Mucosa of descending colon (tissue), 3 donors: ENCODE results near the gene DOK6. TPM values are rescaled to one million over a fixed set of nuclear protein-coding genes. Genes with fewer than 3 reads are reported as not detected.

ENCODE experiments used
- ATAC-seq: fragments of 200-7000 bp; cut with Tn5 transposase; one replicate; pipeline ENCODE4 v1.9.1; 2020; ENCODE audit warnings: mild to moderate bottlenecking, moderate library complexity
- DNase-seq, 3 donors: peaks; one replicate each; pipeline ENCODE4 v3.0.0-alpha.2; 2020
- H3K36me3 ChIP-seq: fragments of 200-600 bp; one replicate; pipeline ENCODE4 v1.8.0; 2021; ENCODE audit warnings: low read depth, mild to moderate bottlenecking
- H3K4me1 ChIP-seq: fragments of 200-600 bp; one replicate; pipeline ENCODE4 v1.8.0; 2021; ENCODE audit warnings: low read depth, mild to moderate bottlenecking
- H3K4me3 ChIP-seq: fragments of 200-600 bp; one replicate; pipeline ENCODE4 v1.8.0; 2021; ENCODE audit warnings: mild to moderate bottlenecking
- H3K9me3 ChIP-seq: fragments of 200-600 bp; one replicate; pipeline ENCODE4 v1.8.0; 2021; ENCODE audit warnings: mild to moderate bottlenecking
- intact Hi-C, 2 donors: fragments of 100-400 bp; cut with DNase I in 1 of 2; cut with micrococcal nuclease in 1 of 2; formaldehyde crosslinking; loops; one replicate each; pipeline versions ENCODE4 v1.11.0 to v1.11.1; 2022; cut with DNase I, micrococcal nuclease
- total RNA-seq, 3 donors: library from RNA; stranded (reverse); fragmentation: NEBNext Ultra II Directional in 2 of 3; extraction: Animal tissue kit (Norgen Biotek cat#: 25700) in 2 of 3; gene quantifications; one replicate each; pipeline versions ENCODE4 v1.2.1 to v1.2.4, GENCODE V29; 2021 to 2023
- TF ChIP-seq, protein P1 (sequence below): fragments of 200-600 bp; IDR thresholded peaks from one replicate; pipeline ENCODE4 v1.8.0; 2022; ENCODE audit warnings: antibody characterized with exemption, mild to moderate bottlenecking
- donor health status: DM: no; HTN: no; CAD: no; lungs with moderate emphysema.
- donor health status: DM: no; HTN: no; CAD: no.
- donor health status: DM: no; HTN: yes; CAD: no.

Gene DOK6
- total RNA-seq, 3 donors from 2014 or later = 0.12 to 2.2 (median 0.72) TPM

DNA sequence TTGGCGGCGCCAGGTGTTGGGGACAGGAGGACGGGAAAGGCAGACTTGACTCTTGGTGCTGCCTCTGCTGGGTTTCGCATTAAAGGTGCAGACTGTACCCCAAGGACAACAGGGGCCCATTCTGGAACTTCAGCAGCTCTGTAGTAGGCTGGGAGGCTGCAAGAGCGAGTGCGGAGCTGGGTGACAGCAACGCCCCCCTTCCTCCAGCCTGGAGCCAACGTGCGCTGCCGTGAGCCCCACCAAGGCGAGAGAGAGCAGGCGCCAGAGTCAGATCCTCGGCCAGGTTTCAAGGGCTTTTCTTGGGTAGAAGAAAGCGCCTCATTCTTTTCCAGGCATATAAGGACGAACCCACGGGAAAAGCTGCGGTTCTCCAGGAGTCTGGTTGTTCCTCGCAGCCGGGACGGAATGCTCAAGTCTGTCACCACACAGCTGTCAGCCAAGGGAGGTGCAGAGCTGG, 1.9 kb downstream of the DOK6 start:
- ATAC-seq (no peak), DNase-seq (no peak)
- Histone ChIP-seq H3K4me1 (no peaks in the 10 kb centered on the region), H3K36me3 (no peaks in the 10 kb centered on the region), H3K4me3 (no peak overlapping the region), H3K9me3 (no peaks in the 10 kb centered on the region)
- intact Hi-C loops = no loop called here
- TF ChIP-seq, protein P1, sequence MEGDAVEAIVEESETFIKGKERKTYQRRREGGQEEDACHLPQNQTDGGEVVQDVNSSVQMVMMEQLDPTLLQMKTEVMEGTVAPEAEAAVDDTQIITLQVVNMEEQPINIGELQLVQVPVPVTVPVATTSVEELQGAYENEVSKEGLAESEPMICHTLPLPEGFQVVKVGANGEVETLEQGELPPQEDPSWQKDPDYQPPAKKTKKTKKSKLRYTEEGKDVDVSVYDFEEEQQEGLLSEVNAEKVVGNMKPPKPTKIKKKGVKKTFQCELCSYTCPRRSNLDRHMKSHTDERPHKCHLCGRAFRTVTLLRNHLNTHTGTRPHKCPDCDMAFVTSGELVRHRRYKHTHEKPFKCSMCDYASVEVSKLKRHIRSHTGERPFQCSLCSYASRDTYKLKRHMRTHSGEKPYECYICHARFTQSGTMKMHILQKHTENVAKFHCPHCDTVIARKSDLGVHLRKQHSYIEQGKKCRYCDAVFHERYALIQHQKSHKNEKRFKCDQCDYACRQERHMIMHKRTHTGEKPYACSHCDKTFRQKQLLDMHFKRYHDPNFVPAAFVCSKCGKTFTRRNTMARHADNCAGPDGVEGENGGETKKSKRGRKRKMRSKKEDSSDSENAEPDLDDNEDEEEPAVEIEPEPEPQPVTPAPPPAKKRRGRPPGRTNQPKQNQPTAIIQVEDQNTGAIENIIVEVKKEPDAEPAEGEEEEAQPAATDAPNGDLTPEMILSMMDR = no peak

DNA sequence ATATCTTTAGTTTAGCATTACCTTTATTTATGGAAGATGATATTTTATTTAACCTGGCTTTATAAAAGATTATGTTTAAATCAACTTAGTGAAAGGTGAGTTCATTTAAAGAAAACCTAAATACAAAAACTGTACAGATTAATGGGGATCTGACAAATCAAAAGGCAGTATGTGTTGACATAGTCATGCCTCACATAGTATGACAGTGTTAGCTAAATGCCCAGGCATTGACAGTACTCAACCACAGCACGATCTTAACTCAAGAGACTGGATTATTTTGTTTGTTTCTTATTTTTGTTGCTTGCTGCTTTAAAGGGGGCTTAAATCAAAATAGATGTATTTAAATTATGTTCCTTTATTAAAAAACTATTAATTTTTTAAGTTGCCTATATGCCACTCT, 7.8 kb downstream of the DOK6 start:
- ATAC-seq = no peak
- no peaks in the 10 kb centered on the region for H3K4me1 ChIP-seq
- H3K9me3 ChIP-seq = no peaks in the 10 kb centered on the region
- H3K36me3 ChIP-seq = no peaks in the 10 kb centered on the region
- no peak overlapping the region for H3K4me3 ChIP-seq
- DNase-seq = no peak
- intact Hi-C loops = no loop called here
- TF ChIP-seq, protein P1 = no peak

DNA sequence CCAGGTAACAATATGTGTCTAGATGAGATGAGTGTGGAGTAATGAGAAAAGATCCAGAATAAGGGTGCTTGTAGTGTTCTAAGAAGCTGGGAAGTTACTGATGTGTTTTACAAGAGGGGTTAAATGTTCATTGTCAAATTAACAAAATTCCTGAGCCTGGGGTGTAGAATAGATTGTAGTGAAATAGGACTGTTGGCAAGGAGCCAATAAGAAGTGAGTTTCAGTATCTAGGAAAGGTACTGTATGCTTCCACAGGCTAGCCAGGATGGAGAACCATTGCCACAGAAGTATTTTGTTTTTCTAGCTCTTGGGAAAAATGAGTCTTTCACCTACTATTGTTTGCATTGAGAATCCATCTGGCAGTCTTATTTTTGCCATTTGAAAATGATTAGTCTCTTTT, 10.5 kb downstream of the DOK6 start:
- DNase-seq (no peak), ATAC-seq (no peak)
- no peaks in the 10 kb centered on the region for H3K4me1 ChIP-seq
- no peak overlapping the region for H3K4me3 ChIP-seq
- TF ChIP-seq, protein P1 = no peak
- no peaks in the 10 kb centered on the region for H3K9me3 ChIP-seq
- H3K36me3 ChIP-seq = no peaks in the 10 kb centered on the region
- intact Hi-C loops = no loop called here

DNA sequence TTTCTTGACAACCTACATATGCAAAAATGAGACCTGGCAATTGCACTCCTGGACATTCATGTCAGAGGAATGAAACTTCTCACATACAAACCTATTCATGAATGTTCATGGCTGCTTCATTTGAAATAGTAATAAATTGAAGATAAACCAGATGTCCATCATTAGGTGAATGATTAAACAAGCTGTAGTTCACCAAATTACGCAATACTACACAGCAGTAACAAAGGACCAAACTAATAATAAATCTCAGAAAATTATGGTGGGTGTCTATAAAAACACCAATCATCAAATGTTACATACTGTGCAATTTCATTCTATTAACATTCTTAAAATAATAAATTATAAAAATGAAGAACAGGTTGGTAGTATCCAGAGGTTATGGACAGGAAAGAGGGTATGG, 13.5 kb downstream of the DOK6 start:
- DNase-seq = no peak
- TF ChIP-seq, protein P1 = no peak

DNA sequence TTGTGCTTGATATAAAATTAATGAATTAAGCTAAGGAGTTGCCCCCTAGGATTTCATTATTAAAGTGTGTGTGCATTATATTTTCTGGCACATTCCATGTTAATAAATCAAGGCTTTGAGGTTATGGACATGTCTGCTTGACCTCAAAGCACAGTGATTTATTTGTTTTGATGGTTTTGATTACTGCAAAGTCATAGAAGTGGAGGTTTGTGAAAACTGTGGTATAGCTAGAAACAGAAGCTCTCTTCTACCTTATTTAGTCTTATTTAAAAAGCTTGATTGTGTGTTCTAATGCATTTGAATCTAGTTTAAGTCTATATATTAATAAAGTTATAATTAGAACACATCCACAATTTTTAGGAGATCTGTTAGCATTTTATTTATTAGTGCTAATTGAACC, 32.2 kb downstream of the DOK6 start:
- Histone ChIP-seq H3K9me3 (no peaks in the 10 kb centered on the region), H3K4me3 (no peak overlapping the region), H3K4me1 (no peaks in the 10 kb centered on the region), H3K36me3 (no peaks in the 10 kb centered on the region)
- DNase-seq (no peak), ATAC-seq (no peak)
- TF ChIP-seq, protein P1 = no peak
- intact Hi-C loops = no loop called here

More for the DNA sequence above, 13.5 kb downstream of the DOK6 start:
- H3K36me3 ChIP-seq = no peaks in the 10 kb centered on the region
- ATAC-seq = no peak
- H3K9me3 ChIP-seq = no peaks in the 10 kb centered on the region
- no peaks in the 10 kb centered on the region for H3K4me1 ChIP-seq
- intact Hi-C loops = no loop called here
- no peak overlapping the region for H3K4me3 ChIP-seq

DNA sequence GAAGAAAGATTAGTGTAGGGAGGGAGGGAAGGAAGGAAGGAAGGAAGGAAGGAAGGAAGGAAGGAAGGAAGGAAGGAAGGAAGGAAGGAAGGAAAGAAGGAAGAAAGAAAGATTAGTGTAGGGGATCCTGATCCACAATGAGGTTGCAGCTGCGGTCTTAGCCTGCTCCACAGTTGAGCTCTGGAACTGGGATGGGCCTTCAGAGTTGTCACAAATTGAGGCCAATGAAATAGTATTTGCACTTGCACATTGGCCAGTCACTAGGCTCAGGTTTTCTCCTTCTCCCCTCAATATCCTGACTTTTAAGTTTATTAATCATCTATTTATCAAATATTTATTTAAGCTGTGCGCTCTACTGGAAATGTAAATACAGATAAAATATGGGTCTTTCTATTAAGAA, 34.3 kb downstream of the DOK6 start:
- intact Hi-C loops = no loop called here
- H3K36me3 ChIP-seq = no peaks in the 10 kb centered on the region
- H3K4me1 ChIP-seq = no peaks in the 10 kb centered on the region
- DNase-seq (no peak), ATAC-seq (no peak)
- peaks cover 6% of the 10 kb centered on the region for H3K9me3 ChIP-seq
- TF ChIP-seq, protein P1 = no peak
- H3K4me3 ChIP-seq = no peak overlapping the region
